ENCODE results near the gene CSMD2.
"Not testable (repeated sequence)": the region's sequence is repeated elsewhere in the genome, so short reads cannot be mapped to it uniquely, and the experiment has no call there.

GRCh38 chr1:34183381-34183780 is 18.4 kb upstream of the CSMD2 start:
- not testable (repeated sequence) for TF ChIP-seq CTCF (conservative IDR thresholded peaks at IDR 0.05 in 1 of 2, IDR thresholded peaks at IDR 0.05 in 1 of 2; ENCODE audit: low read depth in 1 of 2, low read length in 2 of 2); EZH2 (IDR thresholded peaks at IDR 0.05; ENCODE audit: low read length, missing control alignments)
